ENCODE measurements around the gene FBXW8.

The FBXW8 gene

DNA sequence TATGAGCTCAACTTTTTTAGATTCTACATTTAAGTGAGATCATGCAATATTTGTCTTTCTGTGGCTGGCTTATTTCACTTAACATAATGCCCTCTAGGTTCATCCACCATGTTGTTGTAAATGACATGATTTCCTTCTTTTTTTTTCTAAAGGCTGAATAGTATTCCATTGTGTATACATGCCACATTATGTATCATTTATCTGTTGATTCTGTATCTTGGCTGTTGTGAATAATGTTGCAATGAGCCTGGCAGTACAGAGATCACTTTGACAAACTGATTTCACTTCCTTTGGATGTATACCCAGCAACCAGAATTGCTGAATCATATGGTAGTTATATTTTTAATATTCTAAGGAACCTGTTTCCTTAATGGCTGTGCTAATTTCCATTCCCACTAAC, 19.1 kb downstream of the FBXW8 start:
- Histone ChIP-seq H3K4me1 (ENCODE audit: control insufficient read depth, low read depth, low read length) (peaks cover 3% of the 10 kb centered on the region), H3K23ac (ENCODE audit: low read length) (no peak overlapping the region), H3K18ac (ENCODE audit: low read length) (no peak overlapping the region), H3K9ac (ENCODE audit: low read length) (no peak overlapping the region), H3K4me3 (ENCODE audit: low read length) (no peak overlapping the region), H3K79me1 (ENCODE audit: low read length) (peaks cover 4% of the 10 kb centered on the region), H2AK5ac (ENCODE audit: low read length) (no peak overlapping the region), H3K27ac (ENCODE audit: low read depth, low read length) (no peak overlapping the region), H3K4ac (ENCODE audit: low read depth, low read length) (no peak overlapping the region), H4K8ac (ENCODE audit: low read depth, low read length) (no peak overlapping the region), H3K27me3 (ENCODE audit: insufficient read depth, low read length, poor library complexity) (no peaks in the 10 kb centered on the region), H2BK120ac (ENCODE audit: low read depth, low read length) (no peak overlapping the region), H3K79me2 (ENCODE audit: control insufficient read depth, insufficient read depth, low read length) (no peaks in the 10 kb centered on the region), H3K56ac (ENCODE audit: low read length) (no peak overlapping the region), H3K36me3 (ENCODE audit: control insufficient read depth, insufficient read depth, low read length) (no peaks in the 10 kb centered on the region), H2BK15ac (replicated peaks; ENCODE audit: low read depth) (no peak overlapping the region), H4K5ac (ENCODE audit: low read length) (no peak overlapping the region), H3K4me2 (ENCODE audit: low read length) (no peak overlapping the region), H2BK5ac (ENCODE audit: low read length) (no peak overlapping the region)
- DNase-seq = no peak

GRCh38 chr12:116931665-116932064, 20.9 kb downstream of the FBXW8 start:
- DNase-seq = no peak
- Histone ChIP-seq H4K5ac (ENCODE audit: low read length) (no peak overlapping the region), H3K18ac (ENCODE audit: low read length) (no peak overlapping the region), H3K56ac (ENCODE audit: low read length) (no peak overlapping the region), H3K4ac (ENCODE audit: low read depth, low read length) (no peak overlapping the region), H3K23ac (ENCODE audit: low read length) (no peak overlapping the region), H2BK120ac (ENCODE audit: low read depth, low read length) (no peak overlapping the region), H3K79me2 (ENCODE audit: control insufficient read depth, insufficient read depth, low read length) (no peaks in the 10 kb centered on the region), H3K4me3 (ENCODE audit: low read length) (no peak overlapping the region), H3K79me1 (ENCODE audit: low read length) (peaks cover 2% of the 10 kb centered on the region), H3K4me1 (ENCODE audit: control insufficient read depth, low read depth, low read length) (peaks cover 3% of the 10 kb centered on the region), H3K36me3 (ENCODE audit: control insufficient read depth, insufficient read depth, low read length) (no peaks in the 10 kb centered on the region), H2AK5ac (ENCODE audit: low read length) (no peak overlapping the region), H2BK15ac (replicated peaks; ENCODE audit: low read depth) (no peak overlapping the region), H3K9ac (ENCODE audit: low read length) (no peak overlapping the region), H3K27me3 (ENCODE audit: insufficient read depth, low read length, poor library complexity) (no peaks in the 10 kb centered on the region), H2BK5ac (ENCODE audit: low read length) (no peak overlapping the region), H3K4me2 (ENCODE audit: low read length) (no peak overlapping the region), H3K27ac (ENCODE audit: low read depth, low read length) (no peak overlapping the region), H4K8ac (ENCODE audit: low read depth, low read length) (no peak overlapping the region)

GRCh38 chr12:116933091-116933490, 22.3 kb downstream of the FBXW8 start:
- Histone ChIP-seq H3K4me1 (ENCODE audit: control insufficient read depth, low read depth, low read length) (peaks cover 4% of the 10 kb centered on the region), H3K23ac (ENCODE audit: low read length) (no peak overlapping the region), H2BK120ac (ENCODE audit: low read depth, low read length) (no peak overlapping the region), H3K4me2 (ENCODE audit: low read length) (no peak overlapping the region), H2BK15ac (replicated peaks; ENCODE audit: low read depth) (no peak overlapping the region), H2AK5ac (ENCODE audit: low read length) (no peak overlapping the region), H3K36me3 (ENCODE audit: control insufficient read depth, insufficient read depth, low read length) (no peaks in the 10 kb centered on the region), H3K27me3 (ENCODE audit: insufficient read depth, low read length, poor library complexity) (no peaks in the 10 kb centered on the region), H3K4me3 (ENCODE audit: low read length) (no peak overlapping the region), H3K27ac (ENCODE audit: low read depth, low read length) (no peak overlapping the region), H3K79me1 (ENCODE audit: low read length) (peaks cover 4% of the 10 kb centered on the region), H2BK5ac (ENCODE audit: low read length) (no peak overlapping the region), H4K8ac (ENCODE audit: low read depth, low read length) (no peak overlapping the region), H3K4ac (ENCODE audit: low read depth, low read length) (no peak overlapping the region), H3K56ac (ENCODE audit: low read length) (no peak overlapping the region), H3K18ac (ENCODE audit: low read length) (no peak overlapping the region), H3K79me2 (ENCODE audit: control insufficient read depth, insufficient read depth, low read length) (no peaks in the 10 kb centered on the region), H4K5ac (ENCODE audit: low read length) (no peak overlapping the region), H3K9ac (ENCODE audit: low read length) (no peak overlapping the region)
- no peak for DNase-seq
- no CpG with 5 or more reads among the region's 2 CpGs for WGBS (ENCODE audit: extremely low coverage, insufficient coverage, low lambda C conversion rate)

GRCh38 chr12:116933512-116934246, 22.9 kb downstream of the FBXW8 start:
- Histone ChIP-seq H2AK5ac (ENCODE audit: low read length) (no peak overlapping the region), H3K4me1 (ENCODE audit: control insufficient read depth, low read depth, low read length) (peaks cover 2% of the 10 kb centered on the region), H3K23ac (ENCODE audit: low read length) (no peak overlapping the region), H3K18ac (ENCODE audit: low read length) (no peak overlapping the region), H4K8ac (ENCODE audit: low read depth, low read length) (no peak overlapping the region), H4K5ac (ENCODE audit: low read length) (no peak overlapping the region), H3K4ac (ENCODE audit: low read depth, low read length) (no peak overlapping the region), H3K4me2 (ENCODE audit: low read length) (no peak overlapping the region), H3K36me3 (ENCODE audit: control insufficient read depth, insufficient read depth, low read length) (no peaks in the 10 kb centered on the region), H3K4me3 (ENCODE audit: low read length) (no peak overlapping the region), H2BK15ac (replicated peaks; ENCODE audit: low read depth) (no peak overlapping the region), H3K27ac (ENCODE audit: low read depth, low read length) (no peak overlapping the region), H3K79me2 (ENCODE audit: control insufficient read depth, insufficient read depth, low read length) (no peaks in the 10 kb centered on the region), H3K27me3 (ENCODE audit: insufficient read depth, low read length, poor library complexity) (no peaks in the 10 kb centered on the region), H3K56ac (ENCODE audit: low read length) (no peak overlapping the region), H3K79me1 (ENCODE audit: low read length) (peaks cover 4% of the 10 kb centered on the region), H2BK5ac (ENCODE audit: low read length) (no peak overlapping the region), H3K9ac (ENCODE audit: low read length) (no peak overlapping the region), H2BK120ac (ENCODE audit: low read depth, low read length) (no peak overlapping the region)
- WGBS (ENCODE audit: extremely low coverage, insufficient coverage, low lambda C conversion rate) = no CpG with 5 or more reads among the region's 3 CpGs
- no peak for DNase-seq

GRCh38 chr12:116934908-116935705, 24.4 kb downstream of the FBXW8 start:
- Histone ChIP-seq H3K79me2 (ENCODE audit: control insufficient read depth, insufficient read depth, low read length) (no peaks in the 10 kb centered on the region), H3K4me2 (ENCODE audit: low read length) (no peak overlapping the region), H3K9ac (ENCODE audit: low read length) (no peak overlapping the region), H3K27ac (ENCODE audit: low read depth, low read length) (no peak overlapping the region), H3K27me3 (ENCODE audit: insufficient read depth, low read length, poor library complexity) (no peaks in the 10 kb centered on the region), H3K23ac (ENCODE audit: low read length) (no peak overlapping the region), H4K5ac (ENCODE audit: low read length) (no peak overlapping the region), H2BK120ac (ENCODE audit: low read depth, low read length) (no peak overlapping the region), H3K79me1 (ENCODE audit: low read length) (peaks cover 7% of the 10 kb centered on the region), H3K4ac (ENCODE audit: low read depth, low read length) (no peak overlapping the region), H3K4me1 (ENCODE audit: control insufficient read depth, low read depth, low read length) (peaks cover 7% of the 10 kb centered on the region), H2BK5ac (ENCODE audit: low read length) (no peak overlapping the region), H2AK5ac (ENCODE audit: low read length) (no peak overlapping the region), H3K4me3 (ENCODE audit: low read length) (no peak overlapping the region), H2BK15ac (replicated peaks; ENCODE audit: low read depth) (no peak overlapping the region), H3K56ac (ENCODE audit: low read length) (no peak overlapping the region), H3K36me3 (ENCODE audit: control insufficient read depth, insufficient read depth, low read length) (no peaks in the 10 kb centered on the region), H4K8ac (ENCODE audit: low read depth, low read length) (no peak overlapping the region), H3K18ac (ENCODE audit: low read length) (no peak overlapping the region)
- no CpG with 5 or more reads among the region's 4 CpGs for WGBS (ENCODE audit: extremely low coverage, insufficient coverage, low lambda C conversion rate)
- no peak for DNase-seq
